ENCODE results near the gene TP73.
"Not testable (repeated sequence)": the region's sequence is repeated elsewhere in the genome, so short reads cannot be mapped to it uniquely, and the experiment has no call there.

The TP73 gene

DNA sequence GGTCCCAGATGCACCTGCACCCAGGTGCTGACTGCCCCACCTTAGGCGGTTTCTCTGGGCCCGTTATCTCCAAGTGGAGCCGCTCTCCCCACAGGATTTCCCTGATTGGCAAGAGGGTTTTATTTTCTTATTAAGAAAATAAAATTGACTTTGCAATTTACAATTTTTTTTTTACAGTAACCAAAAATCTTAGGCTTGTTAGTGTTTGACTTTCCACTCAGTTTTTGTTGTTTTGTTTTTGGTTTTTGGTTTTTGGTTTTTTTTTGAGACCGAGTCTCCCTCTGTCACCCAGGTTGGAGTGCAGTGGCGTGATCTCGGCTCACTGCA lies 95.2 kb downstream of the TP73 start:
- Histone ChIP-seq H3K36me3 (replicated peaks; ENCODE audit: low read depth, low read length) (no peaks in the 10 kb centered on the region), H3K4me2 (ENCODE audit: low read length) (peak overlapping the region; percentile 67), H3K9ac (ENCODE audit: low read length) (peak overlapping the region; percentile 65; the same call in 1 of the 2 replicates), H2AFZ (ENCODE audit: low read depth, low read length) (0 out of 2 replicates have a peak overlapping the region, but pooled peaks have one; percentile 45), H3K27ac (ENCODE audit: low read length) (no peak overlapping the region), H3K4me1 (ENCODE audit: low read length) (peaks cover 14% of the 10 kb centered on the region), H3K27me3 (ENCODE audit: low read depth, low read length) (peaks cover 5% of the 10 kb centered on the region; the same call in 1 of the 2 replicates), H3K79me2 (ENCODE audit: low read length) (no peaks in the 10 kb centered on the region), H3K9me3 (ENCODE audit: insufficient read depth, low read length) (no peaks in the 10 kb centered on the region), H4K20me1 (ENCODE audit: insufficient read depth, low read length) (0 out of 2 replicates have a peak, but pooled peaks cover 3% of the 10 kb centered on the region), H3K4me3 (ENCODE audit: low read length) (peak overlapping the region; percentile 90)
- no peak for TF ChIP-seq EZH2phosphoT487 (IDR thresholded peaks at IDR 0.05; ENCODE audit: low read depth)
- TF ChIP-seq, protein P1, sequence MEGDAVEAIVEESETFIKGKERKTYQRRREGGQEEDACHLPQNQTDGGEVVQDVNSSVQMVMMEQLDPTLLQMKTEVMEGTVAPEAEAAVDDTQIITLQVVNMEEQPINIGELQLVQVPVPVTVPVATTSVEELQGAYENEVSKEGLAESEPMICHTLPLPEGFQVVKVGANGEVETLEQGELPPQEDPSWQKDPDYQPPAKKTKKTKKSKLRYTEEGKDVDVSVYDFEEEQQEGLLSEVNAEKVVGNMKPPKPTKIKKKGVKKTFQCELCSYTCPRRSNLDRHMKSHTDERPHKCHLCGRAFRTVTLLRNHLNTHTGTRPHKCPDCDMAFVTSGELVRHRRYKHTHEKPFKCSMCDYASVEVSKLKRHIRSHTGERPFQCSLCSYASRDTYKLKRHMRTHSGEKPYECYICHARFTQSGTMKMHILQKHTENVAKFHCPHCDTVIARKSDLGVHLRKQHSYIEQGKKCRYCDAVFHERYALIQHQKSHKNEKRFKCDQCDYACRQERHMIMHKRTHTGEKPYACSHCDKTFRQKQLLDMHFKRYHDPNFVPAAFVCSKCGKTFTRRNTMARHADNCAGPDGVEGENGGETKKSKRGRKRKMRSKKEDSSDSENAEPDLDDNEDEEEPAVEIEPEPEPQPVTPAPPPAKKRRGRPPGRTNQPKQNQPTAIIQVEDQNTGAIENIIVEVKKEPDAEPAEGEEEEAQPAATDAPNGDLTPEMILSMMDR (IDR thresholded peaks at IDR 0.05; ENCODE audit: low read depth, low read length) = no peak

DNA sequence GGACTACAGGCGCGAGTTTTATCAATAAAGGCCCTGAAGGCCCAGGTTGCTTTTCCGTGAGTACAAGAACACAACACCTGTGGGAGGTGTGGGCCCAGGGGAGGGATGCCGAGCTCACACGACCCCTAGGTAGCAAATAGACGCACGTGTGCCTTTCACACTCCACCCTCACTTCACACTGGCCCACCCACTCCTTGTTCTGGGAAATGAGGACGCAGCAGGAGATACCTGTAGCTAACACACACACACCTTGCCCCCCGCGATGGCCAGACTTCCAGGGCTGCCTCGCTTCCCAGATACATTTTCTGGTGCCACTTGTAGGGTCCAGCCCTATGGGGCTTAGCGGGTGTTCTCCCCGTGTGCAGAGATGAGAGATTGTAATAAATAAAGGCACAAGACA lies 95.6 kb downstream of the TP73 start:
- no peaks in the 10 kb centered on the region for H3K9me3 ChIP-seq (ENCODE audit: insufficient read depth, low read length)
- no peak overlapping the region for H3K9ac ChIP-seq (ENCODE audit: low read length)
- H3K4me2 ChIP-seq (ENCODE audit: low read length) = peak overlapping the region; percentile 67
- peaks cover 5% of the 10 kb centered on the region; the same call in 1 of the 2 replicates for H3K27me3 ChIP-seq (ENCODE audit: low read depth, low read length)
- H3K79me2 ChIP-seq (ENCODE audit: low read length) = no peaks in the 10 kb centered on the region
- TF ChIP-seq, protein P1 (IDR thresholded peaks at IDR 0.05; ENCODE audit: low read depth, low read length) = no peak
- no peak for TF ChIP-seq EZH2phosphoT487 (IDR thresholded peaks at IDR 0.05; ENCODE audit: low read depth)
- no peak overlapping the region for H2AFZ ChIP-seq (ENCODE audit: low read depth, low read length)
- peak overlapping the region; percentile 90 for H3K4me3 ChIP-seq (ENCODE audit: low read length)
- H3K4me1 ChIP-seq (ENCODE audit: low read length) = peaks cover 14% of the 10 kb centered on the region
- 0 out of 2 replicates have a peak, but pooled peaks cover 3% of the 10 kb centered on the region for H4K20me1 ChIP-seq (ENCODE audit: insufficient read depth, low read length)
- no peak overlapping the region for H3K27ac ChIP-seq (ENCODE audit: low read length)
- H3K36me3 ChIP-seq (replicated peaks; ENCODE audit: low read depth, low read length) = no peaks in the 10 kb centered on the region

DNA sequence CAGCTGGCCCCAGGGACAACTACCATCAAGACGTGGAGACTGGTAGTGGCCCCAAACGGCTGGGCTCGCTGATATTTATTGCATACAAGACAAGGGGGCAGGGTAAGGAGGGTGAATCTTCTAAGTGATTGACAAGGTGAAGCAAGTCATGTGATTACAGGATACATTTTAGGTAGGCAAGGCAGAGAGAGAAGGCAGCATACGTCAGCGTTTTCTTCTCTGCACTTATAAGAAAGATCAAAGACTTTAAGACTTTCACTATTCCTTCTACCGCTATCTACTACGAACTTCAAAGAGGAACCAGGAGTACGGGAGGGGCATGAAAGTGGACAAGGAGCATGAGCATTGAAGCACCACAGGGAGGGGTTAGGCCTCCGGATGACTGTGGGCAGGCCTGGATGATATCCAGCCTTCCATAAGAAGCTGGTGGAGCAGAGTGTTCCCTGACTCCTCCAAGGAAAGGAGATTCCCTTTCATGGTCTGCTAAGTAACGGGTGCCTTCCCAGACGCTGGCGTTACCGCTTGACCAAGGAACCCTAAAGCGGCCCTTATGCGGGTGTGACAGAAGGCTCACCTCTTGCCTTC lies 96.1 kb downstream of the TP73 start:
- H3K4me2 ChIP-seq (ENCODE audit: low read length); H3K36me3 ChIP-seq (replicated peaks; ENCODE audit: low read depth, low read length); H3K4me3 ChIP-seq (ENCODE audit: low read length); H3K79me2 ChIP-seq (ENCODE audit: low read length); H3K27ac ChIP-seq (ENCODE audit: low read length); H3K27me3 ChIP-seq (ENCODE audit: low read depth, low read length); H3K9ac ChIP-seq (ENCODE audit: low read length); H4K20me1 ChIP-seq (ENCODE audit: insufficient read depth, low read length); H2AFZ ChIP-seq (ENCODE audit: low read depth, low read length); H3K9me3 ChIP-seq (ENCODE audit: insufficient read depth, low read length): not testable (repeated sequence)
- H3K4me1 ChIP-seq (ENCODE audit: low read length) = peaks cover 13% of the 10 kb centered on the region

DNA sequence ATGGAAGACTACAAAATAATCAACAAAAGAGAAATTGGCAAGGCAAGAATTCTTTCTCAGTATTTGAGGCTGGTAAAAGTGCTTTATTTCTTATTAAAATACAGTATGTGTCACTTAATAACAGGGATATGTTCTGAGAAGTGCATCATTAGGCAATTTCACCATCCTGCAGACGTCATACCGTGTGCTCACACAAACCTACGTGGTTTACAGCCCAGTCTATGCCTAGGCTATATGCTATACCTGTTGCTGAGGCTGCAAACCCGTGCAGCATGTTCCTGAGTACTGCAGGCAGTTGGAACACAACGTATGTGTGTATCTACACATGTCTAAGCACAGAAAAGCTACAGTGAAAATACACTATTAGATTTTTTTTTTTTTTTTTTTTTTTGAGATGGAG lies 97.2 kb downstream of the TP73 start:
- no peaks in the 10 kb centered on the region for H3K9me3 ChIP-seq (ENCODE audit: insufficient read depth, low read length)
- no peak overlapping the region for H3K4me2 ChIP-seq (ENCODE audit: low read length)
- TF ChIP-seq EZH2phosphoT487 (IDR thresholded peaks at IDR 0.05; ENCODE audit: low read depth) = no peak
- TF ChIP-seq, protein P1 (IDR thresholded peaks at IDR 0.05; ENCODE audit: low read depth, low read length) = no peak
- H3K36me3 ChIP-seq (replicated peaks; ENCODE audit: low read depth, low read length) = no peaks in the 10 kb centered on the region
- H3K27ac ChIP-seq (ENCODE audit: low read length) = no peak overlapping the region
- no peak overlapping the region for H2AFZ ChIP-seq (ENCODE audit: low read depth, low read length)
- no peaks in the 10 kb centered on the region for H3K79me2 ChIP-seq (ENCODE audit: low read length)
- H3K4me3 ChIP-seq (ENCODE audit: low read length) = no peak overlapping the region
- peaks cover 5% of the 10 kb centered on the region; the same call in 1 of the 2 replicates for H3K27me3 ChIP-seq (ENCODE audit: low read depth, low read length)
- H3K9ac ChIP-seq (ENCODE audit: low read length) = no peak overlapping the region
- H4K20me1 ChIP-seq (ENCODE audit: insufficient read depth, low read length) = no peaks in the 10 kb centered on the region
- H3K4me1 ChIP-seq (ENCODE audit: low read length) = peaks cover 11% of the 10 kb centered on the region
